Stimulated activated CD8-positive, alpha-beta memory T cell treated with anti-CD3 and anti-CD28 coated beads, Interleukin-4, amount 100 ng/mL, for 4 hours (primary cell): Measurements from ENCODE around the gene THSD4.
"Not testable (repeated sequence)": the region's sequence is repeated elsewhere in the genome, so short reads cannot be mapped to it uniquely, and the experiment has no call there.

Source experiments
- DNase-seq, 2 donors: peaks; one replicate each; pipeline ENCODE4 v3.0.0-alpha.2; 2020; ENCODE audit warnings: low read depth in 2 of 2, low spot score in 1 of 2

THSD4 gene

DNA sequence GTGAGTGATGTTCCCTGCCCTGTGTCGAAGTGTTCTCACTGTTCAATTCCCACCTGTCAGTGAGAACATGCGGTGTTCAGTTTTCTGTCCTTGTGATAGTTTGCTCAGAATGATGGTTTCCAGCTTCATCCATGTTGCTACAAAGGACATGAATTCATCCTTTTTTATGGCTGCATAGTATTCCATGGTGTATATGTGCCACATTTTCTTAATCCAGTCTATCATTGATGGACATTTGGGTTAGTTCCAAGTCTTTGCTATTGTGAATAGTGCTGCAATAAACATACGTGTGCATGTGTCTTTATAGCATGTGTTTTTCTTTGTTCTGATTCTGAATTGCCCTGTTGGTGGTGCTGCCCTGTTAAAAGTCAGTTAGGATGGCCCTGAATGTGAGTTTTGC is 204.2 kb downstream of the THSD4 start:
- not testable (repeated sequence) for DNase-seq

GRCh38 chr15:71319935-71320334 is 204.7 kb downstream of the THSD4 start:
- DNase-seq: no peak

GRCh38 chr15:71323082-71323481 is 207.8 kb downstream of the THSD4 start:
- no peak for DNase-seq

DNA sequence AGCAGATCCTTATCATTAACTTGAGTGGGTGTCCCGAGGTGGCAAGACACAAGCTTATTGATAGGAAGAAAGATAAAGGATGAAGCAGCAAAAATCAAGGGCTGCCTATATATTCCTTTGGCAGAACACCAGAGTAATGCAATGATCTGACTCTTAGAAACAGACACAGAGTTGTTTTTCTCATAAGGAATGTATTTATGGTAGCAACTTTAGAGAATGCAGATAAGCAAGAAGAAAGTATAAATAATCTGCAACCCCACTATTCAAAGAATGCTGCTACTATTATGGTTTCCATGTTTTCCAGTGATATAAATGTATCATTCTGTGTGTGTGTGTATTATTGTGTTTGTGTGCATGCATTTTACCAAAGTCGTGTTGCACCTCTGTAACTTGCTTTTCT is 208.3 kb downstream of the THSD4 start:
- no peak for DNase-seq

DNA sequence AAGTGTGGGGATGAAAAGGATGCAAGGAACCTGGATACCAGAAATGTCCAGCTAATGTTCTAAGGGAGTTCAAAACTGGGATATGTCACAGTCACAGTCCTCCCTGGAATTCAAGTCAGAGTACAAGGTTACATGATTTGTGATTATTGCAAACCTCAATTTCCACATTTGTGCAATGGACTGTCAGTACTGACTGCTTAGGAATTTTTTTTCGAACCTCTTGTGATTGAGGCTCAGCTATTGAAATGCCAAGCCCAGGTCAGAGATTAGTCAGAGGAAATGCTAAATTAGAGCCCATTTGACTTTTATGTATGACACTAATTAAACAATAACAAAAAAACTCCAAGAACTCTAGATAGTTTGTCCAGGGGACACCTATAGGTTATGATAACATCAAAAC is 210.2 kb downstream of the THSD4 start:
- DNase-seq: no peak

- no peak for DNase-seq
Observed at GRCh38 chr15:71328453-71328852, 213.2 kb downstream of the THSD4 start.

DNA sequence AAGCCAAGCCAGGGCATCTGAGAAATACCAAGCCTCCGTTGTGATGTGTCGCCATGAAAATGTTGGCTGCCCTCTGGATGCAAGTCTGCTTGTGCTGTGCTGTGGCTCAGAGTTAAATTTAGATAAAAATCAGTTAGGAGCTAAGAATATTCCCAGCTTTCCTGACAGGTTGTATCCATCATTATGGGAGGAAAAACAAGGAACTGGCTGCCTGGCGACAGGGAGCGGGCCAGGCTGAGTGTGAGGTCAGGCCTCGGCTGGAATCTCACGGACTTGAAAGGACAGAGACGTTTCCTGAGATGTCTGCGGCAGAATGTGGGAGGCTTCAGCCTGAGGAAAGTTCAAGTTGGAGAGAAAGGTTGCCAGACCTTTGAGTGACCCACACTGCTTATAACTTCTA is 213.8 kb downstream of the THSD4 start:
- DNase-seq: no peak

GRCh38 chr15:71329497-71330260 is 214.4 kb downstream of the THSD4 start:
- no peak for DNase-seq

DNA sequence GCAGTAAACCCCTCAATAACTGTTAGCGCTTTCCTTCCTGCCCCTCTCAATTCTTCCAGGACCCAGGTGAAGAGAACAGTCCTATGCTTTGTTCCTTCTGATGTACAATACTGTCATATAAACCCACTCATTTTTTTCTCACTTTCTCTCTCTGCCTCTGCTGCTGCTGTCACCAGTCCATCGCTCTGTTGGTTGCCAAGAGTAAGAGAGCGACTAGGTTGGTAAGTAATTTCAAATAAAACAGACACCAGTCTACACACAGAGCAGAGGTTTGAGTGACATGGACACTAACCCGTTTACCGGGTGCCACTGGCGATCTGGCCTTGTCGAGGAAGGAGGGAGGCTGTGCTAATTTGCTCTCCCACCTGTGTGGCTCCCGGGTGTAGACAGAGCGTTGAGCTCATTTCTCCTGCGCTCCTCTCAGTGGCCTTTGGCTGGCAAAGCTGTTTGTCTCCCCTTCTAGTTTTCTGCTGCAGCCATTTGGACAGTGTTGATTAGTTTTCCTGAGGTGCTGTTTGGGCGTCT is 215.4 kb downstream of the THSD4 start:
- DNase-seq: no peak

DNA sequence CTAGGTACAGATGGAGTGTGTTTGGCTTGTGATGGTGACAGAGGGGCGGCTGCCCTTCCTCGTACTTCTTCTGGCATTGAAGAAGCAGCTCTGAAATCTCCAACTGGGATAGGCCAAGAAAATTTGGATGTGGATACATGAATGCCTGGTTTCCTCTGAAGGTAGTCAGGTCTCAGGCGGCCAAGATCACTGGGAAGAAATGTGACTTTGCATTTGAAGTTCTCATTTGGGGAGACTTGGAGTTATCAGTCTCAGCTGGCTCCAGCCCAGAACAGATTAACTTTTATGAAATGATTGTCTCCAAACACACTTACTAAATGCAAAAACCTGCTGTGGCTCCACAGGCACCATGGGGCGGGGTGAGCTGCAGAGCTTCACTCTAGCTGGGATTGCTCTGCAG is 215.9 kb downstream of the THSD4 start:
- no peak for DNase-seq

DNA sequence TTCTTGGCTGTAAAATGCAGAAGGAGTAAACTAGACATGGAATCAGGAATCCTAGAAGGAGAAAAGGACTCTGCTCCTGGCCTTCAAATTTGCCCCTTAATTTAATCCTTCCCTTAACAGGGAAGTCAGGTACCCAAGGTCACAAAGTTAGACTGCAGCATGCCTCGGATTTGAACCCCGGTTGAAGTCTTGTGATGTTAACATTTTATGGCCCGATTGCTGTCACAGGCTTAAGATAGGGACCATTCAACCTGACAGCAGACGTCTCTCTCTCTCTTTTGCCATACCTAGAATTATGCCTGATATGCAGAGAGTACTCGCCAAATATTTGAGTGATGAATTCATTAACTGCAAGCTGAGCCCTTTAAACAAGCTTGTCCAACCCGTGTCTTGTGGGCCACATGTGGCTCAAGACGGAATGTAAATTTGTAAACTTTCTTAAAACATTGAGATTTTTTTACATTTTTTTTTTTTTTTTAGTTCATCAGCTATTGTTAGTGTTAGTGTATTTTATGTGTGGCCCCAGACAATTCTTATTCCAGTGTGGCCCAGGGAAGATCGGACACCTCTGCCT is 217.2 kb downstream of the THSD4 start:
- DNase-seq: no peak

GRCh38 chr15:71333136-71333700 is 217.9 kb downstream of the THSD4 start:
- DNase-seq: no peak

- DNase-seq: no peak
Observed at GRCh38 chr15:71333839-71334238, 218.6 kb downstream of the THSD4 start.

DNA sequence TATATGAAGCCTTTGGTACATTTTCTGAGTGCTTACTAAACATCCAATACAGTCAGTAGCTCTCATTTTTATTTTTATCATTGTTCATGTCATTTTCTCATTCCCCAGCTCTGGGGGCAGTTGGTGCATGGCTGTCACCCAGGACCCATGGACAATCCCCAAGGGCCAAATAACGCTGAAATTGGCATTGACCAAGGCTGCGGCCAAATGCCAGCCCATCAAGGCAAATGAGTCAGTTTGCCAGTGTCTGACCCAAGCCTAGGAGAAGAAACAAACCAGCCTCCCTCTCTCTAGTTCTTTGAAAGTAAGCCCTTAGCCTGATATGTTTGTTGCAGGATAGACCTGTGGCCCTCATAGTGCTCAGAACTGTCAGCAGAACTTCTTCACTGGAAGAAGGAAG is 219.2 kb downstream of the THSD4 start:
- DNase-seq: no peak

DNA sequence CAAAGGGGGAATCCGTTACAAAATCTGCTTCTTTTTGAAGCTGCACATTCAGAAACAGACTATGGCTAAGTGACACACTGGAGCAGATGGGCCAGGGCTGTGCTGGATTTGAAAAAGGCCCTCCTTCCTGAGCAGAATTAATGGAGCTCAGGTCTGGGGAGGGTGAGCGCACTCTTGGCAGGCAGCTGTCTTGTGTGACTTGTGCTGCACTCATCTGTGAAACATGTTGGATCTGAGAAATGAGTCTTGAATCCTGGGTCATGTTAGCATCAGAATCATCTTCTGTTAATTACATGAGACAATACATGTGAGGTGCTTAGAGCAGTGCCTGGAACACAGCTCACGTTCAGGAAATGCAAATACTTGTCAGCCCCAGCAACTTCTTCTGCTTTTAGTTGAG is 219.6 kb downstream of the THSD4 start:
- DNase-seq: no peak

GRCh38 chr15:71335591-71335990 is 220.3 kb downstream of the THSD4 start:
- no peak for DNase-seq

GRCh38 chr15:71336671-71337070 is 221.4 kb downstream of the THSD4 start:
- no peak for DNase-seq

DNA sequence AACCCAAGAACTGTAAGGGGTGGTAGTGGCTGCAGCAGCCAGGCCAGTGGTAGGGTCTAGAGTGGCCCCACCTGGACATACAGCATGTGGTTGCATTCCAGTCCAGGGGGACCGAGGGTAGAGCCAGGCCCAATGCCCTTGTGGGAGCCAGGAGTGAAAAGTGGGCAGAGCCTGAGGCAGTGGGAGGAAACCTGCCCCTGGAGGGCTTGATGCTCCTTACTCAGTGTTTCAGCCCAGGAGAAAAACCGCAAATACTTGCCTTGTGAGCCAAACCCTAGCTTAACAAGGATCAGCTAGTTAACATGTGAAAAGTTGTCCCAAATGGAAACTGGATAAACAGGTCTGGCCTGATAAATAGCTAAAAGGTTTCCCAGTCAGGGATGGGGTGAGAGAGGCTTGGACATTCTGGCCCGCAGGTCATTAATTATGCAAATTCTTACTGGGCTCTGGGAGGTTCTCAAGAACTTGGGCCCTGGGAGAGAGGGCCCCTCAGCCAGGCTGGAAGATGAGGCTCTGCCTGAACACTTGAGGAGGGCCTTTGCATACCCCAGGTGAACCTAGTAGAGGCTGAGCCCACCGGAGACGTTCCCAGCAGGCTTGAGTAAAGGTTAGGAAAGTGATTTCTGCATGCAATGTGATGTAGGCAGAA is 222.1 kb downstream of the THSD4 start:
- no peak for DNase-seq

- DNase-seq: no peak
Observed at GRCh38 chr15:71338265-71338664, 223.0 kb downstream of the THSD4 start.

DNA sequence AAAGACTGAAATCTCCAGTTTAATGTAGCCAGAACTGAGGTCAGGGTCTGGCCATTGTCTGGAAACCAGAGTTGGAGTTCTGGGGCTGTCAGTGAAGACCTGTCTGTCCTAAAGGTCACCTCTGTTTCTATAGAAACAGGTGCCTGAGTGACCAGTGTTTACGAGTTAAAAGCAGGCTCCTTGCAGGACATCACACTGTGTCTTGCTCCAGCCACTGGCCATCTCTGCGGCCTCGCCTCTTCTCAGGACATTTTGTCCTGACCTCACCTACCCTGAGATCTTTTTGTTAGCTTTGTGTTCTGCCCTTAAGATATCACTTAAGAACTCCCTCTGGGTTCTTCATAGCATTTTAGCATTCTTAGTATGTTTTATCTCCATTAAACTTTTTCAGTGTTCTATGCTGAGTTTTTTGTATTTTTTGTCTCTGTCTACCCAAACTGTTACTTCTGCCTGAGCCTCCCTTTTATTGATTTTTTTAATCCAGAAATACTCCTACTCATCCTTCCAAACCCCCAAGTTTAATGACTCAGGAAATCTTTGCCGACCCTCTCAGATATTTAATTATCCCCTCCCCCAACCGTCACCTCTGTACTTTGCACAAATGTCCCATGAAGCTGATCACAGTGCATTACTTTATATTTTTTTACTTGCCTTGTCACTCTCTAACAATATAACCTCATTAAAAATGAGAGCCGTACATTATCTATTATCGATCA is 223.7 kb downstream of the THSD4 start:
- no peak for DNase-seq

- DNase-seq: no peak
Observed at GRCh38 chr15:71341811-71342550, 226.7 kb downstream of the THSD4 start.
